ENCODE measurements around the gene GTF2H1. TPM values are rescaled to one million over a fixed set of nuclear protein-coding genes. Genes with fewer than 3 reads are reported as not detected.

GTF2H1 gene
- total and polyA plus RNA-seq, 10 donors, result 18.1 to 65.4 (median 49.6) TPM

DNA sequence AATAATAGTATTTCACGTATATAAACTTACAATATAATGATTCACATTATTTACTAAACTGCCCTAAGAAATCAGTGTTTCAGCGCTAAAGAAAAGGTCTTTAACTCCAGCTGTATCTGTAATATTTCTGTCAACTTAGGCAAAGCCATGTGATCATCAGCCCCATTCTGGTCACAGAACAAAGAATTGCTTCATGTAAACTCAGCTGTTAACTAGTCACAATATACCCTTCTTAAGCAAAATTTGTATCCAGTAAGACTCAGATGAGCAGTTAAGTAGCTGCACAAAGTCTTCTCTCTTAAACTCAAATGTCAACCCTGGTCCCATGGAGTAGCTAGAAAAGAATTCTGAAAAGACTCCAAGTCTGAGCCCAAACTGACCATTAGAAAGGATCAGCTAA, 27.1 kb upstream of the GTF2H1 start:
- no peak for DNase-seq
- Histone ChIP-seq H3K4me1 (no peaks in the 10 kb centered on the region), H3K9me3 (no peaks in the 10 kb centered on the region), H3K4me3 (no peak overlapping the region), H3K27ac (no peak overlapping the region), H3K36me3 (peaks cover 9 to 100% (median 88%) of the 10 kb centered on the region in 6 donors), H3K27me3 (replicated peaks in 1 of 7) (no peaks in the 10 kb centered on the region)
- 95 to 99% (median 97%) methylated on average over 2 of the region's 2 CpGs for WGBS, 5 donors
- intact Hi-C loops (cut with DNase I; ENCODE audit: low total_unique reads), result no loop called here
- TF ChIP-seq POLR2AphosphoS5 (IDR thresholded peaks at IDR 0.05) (no peak), POLR2A (IDR thresholded peaks at IDR 0.05) (no peak), CTCF (IDR thresholded peaks at IDR 0.05 in 8 of 11, conservative IDR thresholded peaks at IDR 0.05 in 3 of 11) (no peak)

DNA sequence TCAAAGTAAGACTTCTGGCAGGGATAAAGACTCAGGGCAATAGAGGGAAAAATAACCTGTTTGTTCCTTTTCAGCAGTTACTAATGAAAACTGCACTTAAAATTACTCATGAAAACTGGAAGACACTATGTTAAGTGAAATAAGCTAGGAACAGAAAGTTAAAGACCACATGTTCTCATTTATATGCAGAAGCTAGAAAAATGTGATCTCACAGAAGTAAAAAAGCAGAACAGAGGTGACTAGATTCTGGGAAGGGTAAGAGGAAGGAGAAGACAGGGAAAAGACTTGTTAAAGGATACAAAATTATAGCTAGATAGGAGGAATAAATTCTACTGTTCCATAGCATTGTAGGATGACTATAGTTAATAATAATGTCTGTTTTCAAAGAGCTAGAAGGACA, 22.6 kb upstream of the GTF2H1 start:
- H3K4me3 ChIP-seq, result no peak overlapping the region
- no peaks in the 10 kb centered on the region for H3K9me3 ChIP-seq
- no peaks in the 10 kb centered on the region for H3K4me1 ChIP-seq
- no peak for DNase-seq
- intact Hi-C loops (cut with DNase I; ENCODE audit: low total_unique reads), result no loop called here
- H3K27me3 ChIP-seq (replicated peaks in 1 of 7), result no peaks in the 10 kb centered on the region
- H3K27ac ChIP-seq, result peak overlapping the region in 4 of 8 donors; percentile 7 to 52 (median 32)
- peaks cover 4 to 99% (median 84%) of the 10 kb centered on the region in 6 donors for H3K36me3 ChIP-seq
- TF ChIP-seq CTCF (IDR thresholded peaks at IDR 0.05 in 8 of 11, conservative IDR thresholded peaks at IDR 0.05 in 3 of 11), result no peak
- TF ChIP-seq POLR2AphosphoS5 (IDR thresholded peaks at IDR 0.05), result no peak
- no peak for TF ChIP-seq POLR2A (IDR thresholded peaks at IDR 0.05)

- no peak overlapping the region for H3K27ac ChIP-seq
- no peaks in the 10 kb centered on the region for H3K27me3 ChIP-seq (replicated peaks in 1 of 7)
- no peak for DNase-seq
- H3K4me1 ChIP-seq, result no peaks in the 10 kb centered on the region
- H3K4me3 ChIP-seq, result no peak overlapping the region
- H3K36me3 ChIP-seq, result peaks cover 0 to 99% (median 82%) of the 10 kb centered on the region in 6 donors
- intact Hi-C loops (cut with DNase I; ENCODE audit: low total_unique reads), result no loop called here
- no peak for TF ChIP-seq POLR2AphosphoS5 (IDR thresholded peaks at IDR 0.05)
- TF ChIP-seq POLR2A (IDR thresholded peaks at IDR 0.05), result no peak
- no peak for TF ChIP-seq CTCF (IDR thresholded peaks at IDR 0.05 in 8 of 11, conservative IDR thresholded peaks at IDR 0.05 in 3 of 11)
- no peaks in the 10 kb centered on the region for H3K9me3 ChIP-seq
These were observed 17.6 kb upstream of the GTF2H1 start for GRCh38 chr11:18304745-18305144.

DNA sequence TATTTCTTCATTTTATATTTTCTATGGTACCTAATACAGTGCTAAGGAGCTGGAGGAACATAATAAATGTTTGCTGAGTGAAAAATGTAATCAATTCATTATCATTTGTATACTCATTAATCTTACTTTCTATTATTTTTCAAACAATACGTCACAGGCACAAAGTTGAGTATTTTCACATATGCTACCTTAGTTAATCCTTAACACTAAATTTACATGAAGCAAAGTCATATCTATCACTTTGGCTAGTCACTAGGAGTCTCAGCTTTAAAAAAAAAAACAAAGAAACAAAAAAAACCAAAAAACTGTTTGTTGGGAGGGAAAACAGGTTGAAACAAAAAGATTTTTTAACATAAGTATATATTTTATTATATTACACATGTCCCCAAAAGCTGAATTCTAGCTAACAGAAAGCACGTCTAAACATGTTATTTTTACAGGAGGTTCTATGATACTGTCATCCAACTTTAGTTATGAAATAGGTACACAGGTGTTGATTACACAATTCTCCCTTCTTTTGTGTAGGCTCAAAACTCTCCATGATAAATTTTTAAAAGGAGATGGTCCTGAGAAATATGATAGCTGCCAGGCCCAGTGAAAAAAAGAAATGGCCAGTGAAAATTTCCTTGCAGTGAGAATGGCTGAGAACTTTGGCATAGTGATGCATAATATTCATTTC, 14.8 kb upstream of the GTF2H1 start:
- no peaks in the 10 kb centered on the region for H3K27me3 ChIP-seq (replicated peaks in 1 of 7)
- no peak overlapping the region for H3K27ac ChIP-seq
- H3K4me3 ChIP-seq, result no peak overlapping the region
- no peaks in the 10 kb centered on the region for H3K9me3 ChIP-seq
- intact Hi-C loops (cut with DNase I; ENCODE audit: low total_unique reads), result no loop called here
- 92 to 98% (median 95%) methylated on average over 2 of the region's 2 CpGs for WGBS, 5 donors
- H3K36me3 ChIP-seq, result peaks cover 0 to 99% (median 72%) of the 10 kb centered on the region in 6 donors
- no peak for TF ChIP-seq POLR2A (IDR thresholded peaks at IDR 0.05)
- TF ChIP-seq CTCF (IDR thresholded peaks at IDR 0.05 in 8 of 11, conservative IDR thresholded peaks at IDR 0.05 in 3 of 11), result no peak
- TF ChIP-seq POLR2AphosphoS5 (IDR thresholded peaks at IDR 0.05), result no peak
- H3K4me1 ChIP-seq, result peaks cover 0 to 26% (median 12%) of the 10 kb centered on the region in 6 donors
- no peak for DNase-seq
